HepG2 (cell line): ENCODE measurements around the gene COL5A2. TPM values are rescaled to one million over a fixed set of nuclear protein-coding genes. Genes with fewer than 3 reads are reported as not detected.

Source experiments
- AHDC1 ChIP-seq: sonication (generic); formaldehyde crosslinking; IDR thresholded peaks from 2 replicates; pipeline ENCODE4 v1.5.1; 2020; ENCODE audit warnings: mild to moderate bottlenecking, missing genetic modification reagents, borderline replicate concordance
- ARID4A ChIP-seq: sonication (generic); formaldehyde crosslinking; IDR thresholded peaks from 2 replicates; pipeline ENCODE4 v1.5.0; 2020; ENCODE audit warnings: mild to moderate bottlenecking, missing genetic modification reagents, borderline replicate concordance
- ARID5B ChIP-seq: IDR thresholded peaks from 2 replicates; pipeline ENCODE4 v1.4.0; 2020; ENCODE audit warnings: mild to moderate bottlenecking, missing genetic modification reagents
- ATF1 ChIP-seq: IDR thresholded peaks from 2 replicates; pipeline ENCODE4 v1.6.1; 2016; ENCODE audit warnings: mild to moderate bottlenecking, control low read depth
- GZF1 ChIP-seq: sonication (generic); formaldehyde crosslinking; IDR thresholded peaks from 2 replicates; pipeline ENCODE4 v1.5.1; 2020; ENCODE audit warnings: mild to moderate bottlenecking, missing genetic modification reagents
- HNRNPK ChIP-seq: fragments of 200-400 bp; formaldehyde crosslinking; IDR thresholded peaks from 2 replicates; pipeline ENCODE4 v1.6.1; 2018; ENCODE audit warnings: low read length, low read depth, moderate library complexity, mild to moderate bottlenecking; ENCODE audit not compliant: poor library complexity, severe bottlenecking
- NAIF1 ChIP-seq: sonication (generic); formaldehyde crosslinking; IDR thresholded peaks from 2 replicates; pipeline ENCODE4 v1.5.0; 2020; ENCODE audit warnings: mild to moderate bottlenecking, missing genetic modification reagents, borderline replicate concordance
- PAWR ChIP-seq: sonication (generic); formaldehyde crosslinking; IDR thresholded peaks from 2 replicates; pipeline ENCODE4 v1.4.0; 2020; ENCODE audit warnings: missing genetic modification reagents, mild to moderate bottlenecking, borderline replicate concordance
- PPARG ChIP-seq: conservative IDR thresholded peaks from 2 replicates; pipeline ENCODE4 v1.6.1; 2016; ENCODE audit warnings: missing biosample characterization, missing genetic modification reagents
- PRMT3 ChIP-seq: sonication (generic); formaldehyde crosslinking; IDR thresholded peaks from 2 replicates; pipeline ENCODE4 v1.8.1; 2022; ENCODE audit warnings: low read depth, mild to moderate bottlenecking, moderate library complexity, missing genetic modification reagents, borderline replicate concordance
- RBAK ChIP-seq: sonication (generic); formaldehyde crosslinking; IDR thresholded peaks from 2 replicates; pipeline ENCODE4 v1.5.1; 2020; ENCODE audit warnings: mild to moderate bottlenecking, missing genetic modification reagents
- SIX4 ChIP-seq: sonication (generic); formaldehyde crosslinking; IDR thresholded peaks from 2 replicates; pipeline ENCODE4 v1.4.0; 2020; ENCODE audit warnings: missing genetic modification reagents
- SMAD3 ChIP-seq: sonication (generic); formaldehyde crosslinking; IDR thresholded peaks from 2 replicates; pipeline ENCODE4 v1.4.0; 2020; ENCODE audit warnings: missing genetic modification reagents
- TARDBP ChIP-seq: sonication (generic); formaldehyde crosslinking; IDR thresholded peaks from 2 replicates; pipeline ENCODE4 v1.8.0; 2022; ENCODE audit warnings: mild to moderate bottlenecking, missing genetic modification reagents
- ZMAT3 ChIP-seq: sonication (generic); formaldehyde crosslinking; conservative IDR thresholded peaks from 2 replicates; pipeline ENCODE4 v1.7.0; 2021; ENCODE audit warnings: missing genetic modification reagents
- ZNF326 ChIP-seq: sonication (generic); formaldehyde crosslinking; IDR thresholded peaks from 2 replicates; pipeline ENCODE4 v1.4.0; 2020; ENCODE audit warnings: missing genetic modification reagents, borderline replicate concordance
- polyA plus RNA-seq, 8 experiments: library from polyadenylated mRNA; depleted of rRNA in 3 of 8; stranded (reverse) in 7 of 8; unstranded in 1 of 8; fragments of >200 nt; fragmentation: Illumina TruSeq in 4 of 8; extraction: Trizol in 4 of 8; gene quantifications; 2 replicates each; pipeline versions ENCODE4 v1.2.1 to v1.2.3, GENCODE V29; 2011 to 2016; ENCODE audit warnings: low read depth in 4 of 8, missing spikeins in 1 of 8, mixed read lengths in 1 of 8; ENCODE audit not compliant: insufficient read depth in 1 of 8
- total RNA-seq, 5 experiments: library from RNA; depleted of rRNA; stranded (reverse); fragments of >200 nt; fragmentation: Illumina TruSeq; extraction: Trizol; gene quantifications; 2 replicates each; pipeline ENCODE4 v1.2.3, GENCODE V29; 2016; ENCODE audit warnings: low read depth in 1 of 5

The COL5A2 gene
- total and polyA plus RNA-seq, 2 of the 13 experiments (the other 11 are each of a cell fraction or from before 2014, with no cell fraction given): 0.83 to 1.5 TPM

GRCh38 chr2:189050165-189050712, 129.3 kb downstream of the COL5A2 start (continued):
- TF ChIP-seq ZNF326 (no peak), GZF1 (CRISPR knock-in tag) (peak; percentile 56; the same call in 1 of the 2 replicates), ARID4A (no peak; the same call in 1 of the 2 replicates), RBAK (CRISPR knock-in tag) (no peak), HNRNPK (peak; percentile 19), ATF1 (peak; percentile 82), TARDBP (peak; percentile 56; the same call in 1 of the 2 replicates), SIX4 (CRISPR knock-in tag) (peak; percentile 81; the same call in 1 of the 2 replicates), PRMT3 (CRISPR knock-in tag) (no peak), PPARG (peak; percentile 91), PAWR (CRISPR knock-in tag) (no peak), AHDC1 (CRISPR knock-in tag) (peak; percentile 96; the same call in 1 of the 2 replicates), NAIF1 (CRISPR knock-in tag) (peak; percentile 49; the same call in 1 of the 2 replicates), ZMAT3 (CRISPR knock-in tag) (no peak), SMAD3 (CRISPR knock-in tag) (peak; percentile 81; the same call in 1 of the 2 replicates), ARID5B (CRISPR knock-in tag) (peak; percentile 99)
